ENCODE data around the gene ARL16.

ARL16 gene

GRCh38 chr17:81715107-81715871, 31.7 kb upstream of the ARL16 start:
- DNase-seq (ENCODE audit: low spot score) (peak; percentile 68), ATAC-seq (ENCODE audit: low read depth) (no peak)
- H3K4me1 ChIP-seq (ENCODE audit: insufficient read depth, poor library complexity, severe bottlenecking), result peaks cover 13% of the 10 kb centered on the region
- H3K27ac ChIP-seq (ENCODE audit: poor library complexity, severe bottlenecking), result no peak overlapping the region
- H3K4me3 ChIP-seq (ENCODE audit: severe bottlenecking), result no peak overlapping the region
- no peaks in the 10 kb centered on the region for H3K9me3 ChIP-seq (ENCODE audit: severe bottlenecking)
- H3K36me3 ChIP-seq (ENCODE audit: low read depth), result peaks cover 29% of the 10 kb centered on the region
- no peaks in the 10 kb centered on the region for H3K27me3 ChIP-seq (ENCODE audit: insufficient read depth, poor library complexity, severe bottlenecking)
- no peak for TF ChIP-seq CTCF (IDR thresholded peaks at IDR 0.05; ENCODE audit: poor library complexity, severe bottlenecking)

DNA sequence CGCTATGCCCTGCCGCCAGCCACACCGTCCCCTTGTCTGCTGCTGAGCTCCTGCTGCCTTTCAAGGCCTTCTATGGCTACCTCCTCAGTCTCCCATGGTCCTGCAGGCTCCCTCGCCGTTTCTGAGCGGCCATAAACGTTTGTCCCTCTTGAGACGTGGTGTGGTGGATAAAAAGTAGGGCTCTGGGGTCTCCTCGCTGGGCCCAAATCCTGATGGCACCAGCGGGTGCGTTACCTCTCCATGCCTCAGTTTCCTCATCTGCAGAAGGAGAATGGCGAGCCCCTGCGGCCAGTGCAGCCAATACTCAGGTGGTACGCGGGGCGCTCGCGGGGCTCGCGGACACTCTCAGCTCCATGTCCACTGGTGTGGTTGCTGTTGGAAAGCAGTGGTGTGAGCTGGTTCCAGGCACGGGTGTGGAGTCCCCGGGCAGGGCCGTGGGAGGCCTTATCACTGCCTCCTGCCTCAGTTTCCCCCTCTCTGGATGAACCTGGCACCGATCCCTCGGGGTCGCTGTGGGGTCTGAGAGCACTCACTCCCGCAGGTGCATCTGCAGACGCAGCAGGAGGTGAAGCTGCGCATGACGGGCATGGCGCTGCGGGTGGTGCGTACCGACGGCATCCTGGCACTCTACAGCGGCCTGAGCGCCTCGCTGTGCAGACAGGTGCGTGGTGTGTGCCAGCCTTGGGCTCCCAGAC, 31.0 kb upstream of the ARL16 start:
- no peak overlapping the region for H3K27ac ChIP-seq (ENCODE audit: poor library complexity, severe bottlenecking)
- no peaks in the 10 kb centered on the region for H3K27me3 ChIP-seq (ENCODE audit: insufficient read depth, poor library complexity, severe bottlenecking)
- no peak overlapping the region for H3K4me3 ChIP-seq (ENCODE audit: severe bottlenecking)
- peaks cover 29% of the 10 kb centered on the region for H3K36me3 ChIP-seq (ENCODE audit: low read depth)
- TF ChIP-seq CTCF (IDR thresholded peaks at IDR 0.05; ENCODE audit: poor library complexity, severe bottlenecking), result no peak
- peaks cover 13% of the 10 kb centered on the region for H3K4me1 ChIP-seq (ENCODE audit: insufficient read depth, poor library complexity, severe bottlenecking)
- ATAC-seq (ENCODE audit: low read depth) (no peak), DNase-seq (ENCODE audit: low spot score) (peak; percentile 71)
- no peaks in the 10 kb centered on the region for H3K9me3 ChIP-seq (ENCODE audit: severe bottlenecking)

- DNase-seq (ENCODE audit: low spot score), result no peak
- peak; percentile 2; the same call in 1 of the 3 replicates for ATAC-seq (ENCODE audit: low read depth)
- no peaks in the 10 kb centered on the region for H3K27me3 ChIP-seq (ENCODE audit: insufficient read depth, poor library complexity, severe bottlenecking)
- H3K27ac ChIP-seq (ENCODE audit: poor library complexity, severe bottlenecking), result peak overlapping the region; percentile 66
- H3K36me3 ChIP-seq (ENCODE audit: low read depth), result peaks cover 29% of the 10 kb centered on the region
- peak overlapping the region; percentile 87 for H3K4me3 ChIP-seq (ENCODE audit: severe bottlenecking)
- no peak for TF ChIP-seq CTCF (IDR thresholded peaks at IDR 0.05; ENCODE audit: poor library complexity, severe bottlenecking)
- no peaks in the 10 kb centered on the region for H3K9me3 ChIP-seq (ENCODE audit: severe bottlenecking)
- peaks cover 13% of the 10 kb centered on the region for H3K4me1 ChIP-seq (ENCODE audit: insufficient read depth, poor library complexity, severe bottlenecking)
These were observed 30.2 kb upstream of the ARL16 start for GRCh38 chr17:81713556-81714411.

DNA sequence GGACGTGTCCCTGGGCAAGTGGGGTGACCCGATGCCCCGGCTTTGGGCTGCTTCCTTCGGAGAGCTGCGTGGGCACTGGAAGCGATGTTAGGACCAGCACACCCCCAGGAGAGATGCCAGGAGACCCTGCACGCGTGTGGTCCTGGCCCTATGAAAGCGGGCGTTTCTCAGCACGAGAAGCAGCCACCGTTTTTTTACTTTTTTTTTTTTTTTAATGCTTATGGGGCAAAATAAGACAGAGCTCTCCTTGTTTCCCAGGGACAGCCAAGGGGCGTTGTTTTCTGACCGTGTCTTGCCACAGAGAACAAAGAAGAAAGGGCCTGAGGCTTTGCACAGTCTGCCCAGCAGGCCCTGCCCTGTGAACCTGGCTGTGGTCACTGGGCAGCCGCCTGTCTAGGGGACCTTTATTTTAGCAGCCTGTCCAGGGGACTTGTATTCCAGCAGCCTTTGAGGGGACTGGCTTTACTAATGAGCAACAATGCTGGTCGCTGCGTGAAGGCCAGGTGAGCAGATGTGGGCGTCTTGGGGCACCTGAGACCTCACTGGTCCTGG, 29.5 kb upstream of the ARL16 start:
- Histone ChIP-seq H3K4me3 (ENCODE audit: severe bottlenecking) (peak overlapping the region; percentile 87), H3K36me3 (ENCODE audit: low read depth) (peaks cover 26% of the 10 kb centered on the region), H3K27me3 (ENCODE audit: insufficient read depth, poor library complexity, severe bottlenecking) (no peaks in the 10 kb centered on the region), H3K27ac (ENCODE audit: poor library complexity, severe bottlenecking) (peak overlapping the region; percentile 66), H3K4me1 (ENCODE audit: insufficient read depth, poor library complexity, severe bottlenecking) (peaks cover 13% of the 10 kb centered on the region), H3K9me3 (ENCODE audit: severe bottlenecking) (no peaks in the 10 kb centered on the region)
- DNase-seq (ENCODE audit: low spot score) (no peak), ATAC-seq (ENCODE audit: low read depth) (no peak)
- TF ChIP-seq CTCF (IDR thresholded peaks at IDR 0.05; ENCODE audit: poor library complexity, severe bottlenecking), result peak; percentile 1
